T-helper 1 cell treated with Interleukin-12 subunit alpha and Interleukin-12 subunit beta and Interleukin-4 antibody, amounts not matched to agents 30 ng/mL and 1 ng/mL, for 36 hours (primary cell): ENCODE measurements around the gene POLA2. TPM values are rescaled to one million over a fixed set of nuclear protein-coding genes. Genes with fewer than 3 reads are reported as not detected.

ENCODE experiments used
- intact Hi-C: fragments of 100-400 bp; cut with micrococcal nuclease; formaldehyde crosslinking; loops from one replicate; pipeline ENCODE4 v1.15.1; 2024
- total RNA-seq: library from RNA; stranded (reverse); gene quantifications from 2 replicates; pipeline ENCODE4 v1.2.3, GENCODE V29; 2022

The POLA2 gene
- total RNA-seq, 1 donor from 2014 or later, result 53.2 TPM

GRCh38 chr11:65279741-65280440 lies 18.1 kb downstream of the POLA2 start:
- intact Hi-C loops, result no loop called here

- intact Hi-C loops, result no loop called here
These were observed 18.9 kb downstream of the POLA2 start for GRCh38 chr11:65280646-65281045.

- intact Hi-C loops, result no loop called here
These were observed 24.9 kb downstream of the POLA2 start for GRCh38 chr11:65286686-65287085.

- intact Hi-C loops, result no loop called here
These were observed 25.8 kb downstream of the POLA2 start for GRCh38 chr11:65287601-65288000.

GRCh38 chr11:65288706-65289536 lies 27.2 kb downstream of the POLA2 start:
- intact Hi-C loops, result no loop called here

GRCh38 chr11:65290448-65291165 lies 28.8 kb downstream of the POLA2 start:
- intact Hi-C loops, result no loop called here

- intact Hi-C loops, result no loop called here
These were observed 29.9 kb downstream of the POLA2 start for GRCh38 chr11:65291613-65292012.

- intact Hi-C loops, result no loop called here
These were observed 31.1 kb downstream of the POLA2 start for GRCh38 chr11:65292890-65293289.

GRCh38 chr11:65293909-65294381 lies 32.2 kb downstream of the POLA2 start:
- intact Hi-C loops, result no loop called here

- intact Hi-C loops, result no loop called here
These were observed 33.2 kb downstream of the POLA2 start for GRCh38 chr11:65295001-65295400.

GRCh38 chr11:65295571-65296341 lies 34.0 kb downstream of the POLA2 start:
- intact Hi-C loops, result no loop called here

- intact Hi-C loops, result no loop called here
These were observed 35.4 kb downstream of the POLA2 start for GRCh38 chr11:65297026-65297672.

GRCh38 chr11:65298131-65298535 lies 36.4 kb downstream of the POLA2 start:
- intact Hi-C loops, result no loop called here

- intact Hi-C loops, result no loop called here
These were observed 37.0 kb downstream of the POLA2 start for GRCh38 chr11:65298655-65299179.

- intact Hi-C loops, result no loop called here
These were observed 39.0 kb downstream of the POLA2 start for GRCh38 chr11:65300621-65301275.

- intact Hi-C loops, result no loop called here
These were observed 39.9 kb downstream of the POLA2 start for GRCh38 chr11:65301491-65302329.

- intact Hi-C loops, result no loop called here
These were observed 41.8 kb downstream of the POLA2 start for GRCh38 chr11:65303555-65303954.

GRCh38 chr11:65304110-65304509 lies 42.3 kb downstream of the POLA2 start:
- intact Hi-C loops, result no loop called here

- intact Hi-C loops, result no loop called here
These were observed 42.9 kb downstream of the POLA2 start for GRCh38 chr11:65304613-65305012.
